H4 (cell line): Measurements from ENCODE around the gene CCDC171. TPM values are rescaled to one million over a fixed set of nuclear protein-coding genes. Genes with fewer than 3 reads are reported as not detected.
"Not testable (repeated sequence)": the region's sequence is repeated elsewhere in the genome, so short reads cannot be mapped to it uniquely, and the experiment has no call there.

Source experiments
- DNase-seq: peaks from one replicate; pipeline ENCODE4 v3.0.0-alpha.2; 2015; ENCODE audit warnings: low spot score
- total RNA-seq: library from RNA; depleted of rRNA; stranded (reverse); fragments of >200 nt; shearing (Covaris generic); gene quantifications from 2 replicates; pipeline ENCODE4 v1.2.3, GENCODE V29; 2014

The CCDC171 gene
- total RNA-seq, 1 experiment from 2014 or later, result 1.8 TPM

DNA sequence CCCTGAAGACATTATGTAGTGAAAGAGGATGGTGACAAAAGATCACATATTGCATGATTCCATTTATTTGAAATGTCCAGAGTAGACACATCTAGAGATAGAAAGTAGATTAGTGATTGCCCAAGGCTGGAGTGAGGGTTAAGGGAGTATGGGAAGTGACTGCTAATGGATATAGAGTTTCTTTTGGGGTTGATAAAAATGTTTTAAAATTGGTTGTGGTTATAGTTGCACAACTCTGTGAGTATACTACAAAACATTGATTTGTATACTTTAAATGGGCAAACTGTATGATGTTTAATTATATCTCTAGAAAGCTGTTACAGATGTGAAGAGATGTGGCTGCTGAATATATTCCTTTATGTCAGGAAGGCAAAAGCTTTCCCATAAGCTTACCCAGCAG is 202.8 kb downstream of the CCDC171 start:
- peak; percentile 36 for DNase-seq

DNA sequence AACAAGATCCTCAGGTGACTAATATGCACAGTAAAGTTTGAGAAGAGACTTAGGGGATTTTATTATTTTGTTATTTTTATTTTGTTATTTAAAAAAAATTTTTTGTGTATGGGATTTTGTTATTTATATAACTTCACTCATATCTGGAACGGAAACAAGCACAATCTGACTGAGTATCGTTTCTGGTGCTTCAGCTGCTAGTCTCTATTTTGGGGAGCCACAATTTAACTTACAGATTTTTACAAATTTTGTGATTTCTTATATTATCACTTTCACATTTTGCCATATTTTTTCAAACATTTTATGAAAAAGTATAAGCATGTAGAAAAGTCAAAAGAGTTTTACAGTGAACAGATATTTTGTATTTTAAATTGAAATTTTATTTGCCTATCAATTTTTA is 208.7 kb downstream of the CCDC171 start:
- no peak for DNase-seq

DNA sequence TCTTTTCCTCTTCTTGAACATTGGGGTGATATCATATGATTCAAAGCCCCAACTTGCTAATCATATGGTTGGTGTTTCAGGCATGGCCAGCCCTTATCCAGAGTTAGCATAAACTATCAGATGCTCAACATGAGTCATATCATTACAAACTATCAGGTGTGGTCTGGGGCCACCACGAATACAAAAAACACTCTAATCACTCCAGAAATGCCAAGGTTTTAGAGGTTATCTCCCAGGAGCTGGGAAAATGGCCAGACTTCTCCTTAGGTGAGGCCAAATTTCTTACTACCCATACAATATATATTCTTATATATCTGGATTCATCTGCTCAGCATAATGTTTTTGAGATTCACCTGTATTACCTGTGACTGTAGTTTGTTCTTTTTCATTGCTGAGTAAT is 210.5 kb downstream of the CCDC171 start:
- DNase-seq, result no peak

DNA sequence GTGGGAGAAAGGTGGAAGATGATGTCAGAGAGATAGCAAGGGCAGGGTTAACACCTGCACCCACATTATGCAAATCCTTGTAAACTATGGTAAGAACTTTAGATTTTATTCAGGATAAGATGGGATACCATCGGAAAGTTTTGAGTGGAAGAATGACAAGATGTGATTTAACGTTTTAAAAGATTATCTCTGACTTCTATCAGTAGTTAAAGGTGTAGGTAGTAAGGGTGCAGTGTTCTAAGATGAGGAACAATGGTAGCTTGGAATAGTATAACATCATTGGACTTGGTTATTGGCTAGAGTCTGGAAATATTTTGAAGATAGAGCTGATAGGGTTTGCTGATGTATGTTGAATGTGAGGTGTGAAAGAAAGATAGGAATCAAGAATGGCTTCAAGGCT is 211.3 kb downstream of the CCDC171 start:
- no peak for DNase-seq

DNA sequence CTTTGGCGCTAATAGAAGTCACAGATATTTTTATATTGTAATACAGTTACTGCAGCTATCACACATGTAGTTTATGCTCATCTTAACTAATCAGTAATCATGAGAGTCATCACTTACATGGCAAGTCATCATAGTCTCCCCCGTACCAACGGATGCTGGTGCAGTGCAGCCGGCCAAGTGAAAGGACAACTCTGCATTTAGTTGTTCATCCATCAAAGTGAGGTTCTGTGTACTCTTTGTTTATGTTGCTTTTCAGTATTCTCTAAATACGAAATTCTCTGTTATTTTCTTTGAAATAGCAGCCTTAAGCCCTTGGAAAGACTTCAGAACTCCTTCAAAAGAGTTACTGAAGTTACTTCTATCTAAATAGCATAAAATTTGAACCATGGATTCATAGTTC is 216.7 kb downstream of the CCDC171 start:
- DNase-seq, result no peak

DNA sequence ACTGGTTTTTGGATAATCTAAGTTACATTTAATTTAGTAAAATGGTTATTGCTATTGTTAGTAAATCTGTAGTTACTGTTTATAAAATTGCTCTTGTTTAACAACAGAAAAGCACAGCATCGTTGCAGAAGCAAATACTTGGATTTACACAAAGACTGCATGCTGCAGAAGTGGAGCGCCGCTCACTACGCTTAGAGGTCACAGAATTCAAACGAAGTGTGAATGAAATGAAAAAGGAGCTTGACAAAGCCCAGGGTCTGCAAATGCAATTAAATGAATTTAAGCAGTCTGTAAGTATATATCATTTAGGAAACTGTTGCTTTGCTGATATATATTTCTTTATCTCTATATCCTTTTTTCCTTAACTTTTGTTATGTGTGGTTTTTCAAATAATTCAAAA is 226.0 kb downstream of the CCDC171 start:
- no peak for DNase-seq

DNA sequence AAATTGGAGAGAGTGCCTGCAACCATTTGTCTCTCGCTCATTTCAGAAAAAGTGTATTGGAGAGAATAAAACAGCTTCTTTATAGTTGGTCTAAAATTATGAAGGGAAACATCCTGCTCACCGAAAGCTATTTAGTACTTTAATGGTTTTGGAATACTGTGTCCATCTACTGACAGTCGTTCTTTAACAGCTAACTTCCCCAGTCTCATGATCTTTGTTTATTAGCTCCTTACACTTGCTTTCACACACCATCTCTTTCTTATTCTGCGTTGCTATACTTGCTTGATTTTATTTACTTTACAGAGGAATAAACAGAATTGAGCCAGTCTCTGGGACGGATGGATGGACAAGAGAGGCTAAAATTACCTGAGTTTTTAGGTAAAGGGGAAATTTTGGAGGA is 229.3 kb downstream of the CCDC171 start:
- no peak for DNase-seq

DNA sequence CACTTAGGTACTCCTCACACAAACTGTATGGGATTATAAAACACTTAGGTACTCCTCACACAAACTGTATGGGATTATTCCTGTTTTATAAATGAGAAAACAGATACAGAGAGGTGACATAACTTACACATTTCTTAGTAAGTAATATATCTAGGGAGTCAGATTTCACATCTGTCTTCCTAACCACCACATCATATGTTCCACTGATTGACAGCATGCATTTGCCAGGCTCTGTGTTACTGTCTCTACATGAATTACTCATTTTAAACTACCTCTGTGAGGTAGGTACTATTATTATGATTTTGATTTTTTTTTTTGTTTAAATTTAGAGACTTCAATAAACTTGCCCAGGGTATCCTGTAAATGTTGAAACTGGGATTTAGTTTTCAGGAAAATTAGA is 232.7 kb downstream of the CCDC171 start:
- no peak for DNase-seq

DNA sequence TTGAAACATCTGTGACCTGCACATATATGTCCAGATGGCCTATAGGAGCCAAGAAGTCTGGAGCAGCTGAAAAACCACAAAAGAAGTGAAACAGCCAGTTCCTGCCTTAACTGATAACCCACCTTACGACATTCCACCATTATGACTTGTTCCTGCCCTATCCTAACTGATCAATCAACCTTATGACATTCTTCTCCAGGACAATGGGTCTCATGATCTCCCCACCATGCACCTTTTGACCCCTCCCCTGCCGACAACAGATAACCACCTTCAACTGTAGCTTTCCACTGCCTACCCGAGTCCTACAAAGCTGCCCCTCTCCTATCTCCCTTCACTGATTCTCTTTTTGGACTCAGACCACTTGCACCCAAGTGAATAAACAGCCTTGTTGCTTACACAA is 233.8 kb downstream of the CCDC171 start:
- no peak for DNase-seq

DNA sequence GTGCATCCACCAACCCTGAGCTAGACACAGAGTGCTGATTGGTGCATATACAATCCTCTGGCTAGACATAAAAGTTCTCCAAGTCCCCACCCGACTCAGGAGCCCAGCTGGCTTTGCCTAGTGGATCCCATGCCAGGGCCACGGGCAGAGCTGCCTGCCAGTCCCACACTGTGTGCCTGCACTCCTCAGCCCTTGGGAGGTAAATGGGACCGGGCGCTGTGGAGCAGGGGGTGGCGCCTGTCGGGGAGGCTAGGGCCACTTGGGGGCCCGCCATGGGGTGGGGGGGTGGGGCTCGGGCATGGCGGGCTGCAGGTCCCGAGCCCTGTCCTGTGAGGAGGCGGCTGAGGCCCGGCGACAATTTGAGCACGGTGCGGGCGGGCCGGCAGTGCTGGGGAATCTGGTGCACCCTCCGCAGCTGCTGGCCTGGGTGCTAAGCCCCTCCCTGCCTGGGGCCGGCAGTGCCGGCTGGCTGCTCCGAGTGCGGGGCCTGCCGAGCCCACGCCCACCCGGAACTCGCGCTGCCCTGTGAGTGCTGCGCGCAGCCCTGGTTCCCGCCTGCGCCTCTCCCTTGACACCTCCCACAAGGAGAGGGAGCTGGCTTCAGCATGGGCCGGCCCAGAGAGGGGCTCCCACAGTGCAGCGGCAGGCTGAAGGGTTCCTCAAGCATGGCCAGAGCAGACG is 257.5 kb downstream of the CCDC171 start:
- not testable (repeated sequence) for DNase-seq

DNA sequence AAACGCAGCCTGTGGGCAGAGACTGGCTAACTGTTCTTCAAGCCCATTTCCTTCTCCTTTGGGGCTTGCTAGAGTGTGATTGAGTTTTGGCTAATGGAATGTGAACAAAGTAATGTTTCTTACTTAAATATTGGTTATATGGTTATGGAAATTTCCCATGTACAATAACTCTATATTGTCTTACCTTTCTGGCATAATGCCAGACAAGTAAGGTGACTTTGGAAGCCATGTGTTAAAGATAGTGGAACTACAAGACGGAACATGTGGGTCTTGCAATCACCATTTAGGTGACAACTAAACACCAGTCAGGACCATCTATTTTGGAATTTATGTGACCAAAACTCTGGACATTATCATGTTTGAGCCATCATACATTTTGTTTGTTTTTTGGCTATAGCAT is 260.2 kb downstream of the CCDC171 start:
- DNase-seq, result no peak

DNA sequence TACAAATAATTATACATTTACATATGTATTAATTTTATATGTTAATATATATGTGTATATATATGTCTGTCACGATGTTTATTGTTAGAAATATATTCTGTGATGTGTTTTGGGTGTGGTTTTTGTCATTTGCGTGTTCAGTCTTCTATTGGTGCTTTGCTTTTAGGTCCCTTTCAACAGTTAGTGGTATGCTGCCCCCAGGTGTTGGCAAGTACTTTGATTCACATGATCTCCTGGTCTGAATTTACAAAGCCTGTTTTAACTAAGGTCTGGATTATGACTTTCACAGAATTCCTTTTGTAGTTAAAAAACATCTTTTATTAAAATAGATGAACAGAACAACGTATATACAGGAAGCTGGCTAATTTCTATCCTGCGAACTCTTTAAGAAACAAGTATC is 271.5 kb downstream of the CCDC171 start:
- DNase-seq, result peak; percentile 59

DNA sequence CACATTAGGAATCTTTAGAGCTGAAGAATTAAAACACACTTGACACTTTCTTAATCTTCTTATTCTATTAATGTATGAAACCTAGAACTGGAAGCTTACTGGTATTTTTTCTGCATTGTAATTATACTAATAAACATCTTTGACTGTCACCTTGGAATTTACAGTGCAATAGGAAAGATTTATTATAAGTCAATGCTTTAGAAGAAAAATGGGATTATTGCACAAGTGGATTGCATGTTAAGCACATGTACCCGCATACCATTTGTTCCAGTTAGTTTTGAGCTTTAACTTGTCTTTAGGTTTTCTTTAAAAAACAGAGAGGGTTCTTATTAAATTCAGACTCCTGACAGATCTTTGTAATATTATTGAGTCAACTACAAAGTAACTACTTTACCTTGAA is 278.5 kb downstream of the CCDC171 start:
- no peak for DNase-seq

DNA sequence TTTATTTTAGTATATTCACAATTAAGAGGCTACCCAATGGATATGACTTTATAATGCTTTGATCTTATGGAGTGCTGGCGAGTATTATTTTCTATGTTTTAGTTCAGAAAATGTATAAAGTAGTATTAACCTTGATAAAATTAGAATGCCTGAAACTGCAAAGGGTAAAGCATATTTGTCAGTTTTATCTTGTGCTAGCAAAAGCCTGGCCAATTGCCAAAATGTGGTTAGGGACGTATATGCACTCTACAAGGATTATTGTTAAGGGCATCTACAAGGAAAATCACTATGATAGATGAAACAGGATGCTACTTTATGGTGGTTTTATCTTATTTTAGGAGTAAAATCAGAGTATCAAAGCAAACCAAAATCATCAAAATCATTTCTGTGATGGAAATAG is 281.7 kb downstream of the CCDC171 start:
- no peak for DNase-seq

DNA sequence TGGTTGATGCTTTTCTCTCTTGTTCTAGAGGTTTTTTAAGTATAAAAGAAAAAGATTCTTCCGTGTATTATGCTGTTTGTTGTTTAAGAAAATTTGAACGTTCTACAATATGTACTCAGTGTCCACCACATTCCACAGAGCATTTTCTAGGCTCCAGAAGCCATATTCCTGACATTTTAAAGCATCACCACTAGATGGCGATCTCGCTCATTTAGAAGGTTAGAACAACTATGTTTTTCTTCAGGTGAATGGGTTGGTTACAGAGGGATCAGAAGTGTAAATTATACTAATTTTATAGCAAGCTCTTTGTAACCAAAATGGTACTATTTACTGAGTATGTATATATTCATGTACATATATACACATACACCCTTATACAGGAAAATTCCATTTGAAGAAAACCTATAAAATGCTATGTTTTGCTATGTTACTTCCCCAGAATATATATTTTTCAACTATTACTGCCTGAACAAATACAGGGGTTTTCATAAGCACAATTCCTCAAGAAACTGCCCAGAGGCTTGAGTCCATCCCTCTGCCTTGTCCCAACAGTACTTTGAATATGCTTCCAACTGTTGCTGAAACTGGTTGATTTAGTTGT is 284.3 kb downstream of the CCDC171 start:
- peak; percentile 52 for DNase-seq

DNA sequence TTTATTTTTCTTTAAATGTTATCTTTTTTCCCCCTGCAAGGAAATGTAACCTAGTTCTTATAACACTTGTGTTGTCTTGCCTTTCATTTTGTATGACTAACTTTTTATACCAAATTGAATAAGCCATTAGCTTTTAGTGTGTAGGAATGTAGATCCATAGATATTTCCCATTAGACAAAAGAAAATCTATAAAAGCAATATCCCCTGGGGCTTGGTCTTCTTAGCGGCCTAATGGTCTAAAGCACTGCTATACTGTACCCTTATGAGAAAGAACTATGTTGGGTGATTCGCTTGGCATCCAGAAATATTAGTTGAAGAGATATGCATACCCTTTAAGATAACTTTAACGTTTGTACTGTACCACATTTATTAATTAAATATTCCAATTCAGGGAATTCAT is 289.2 kb downstream of the CCDC171 start:
- no peak for DNase-seq

DNA sequence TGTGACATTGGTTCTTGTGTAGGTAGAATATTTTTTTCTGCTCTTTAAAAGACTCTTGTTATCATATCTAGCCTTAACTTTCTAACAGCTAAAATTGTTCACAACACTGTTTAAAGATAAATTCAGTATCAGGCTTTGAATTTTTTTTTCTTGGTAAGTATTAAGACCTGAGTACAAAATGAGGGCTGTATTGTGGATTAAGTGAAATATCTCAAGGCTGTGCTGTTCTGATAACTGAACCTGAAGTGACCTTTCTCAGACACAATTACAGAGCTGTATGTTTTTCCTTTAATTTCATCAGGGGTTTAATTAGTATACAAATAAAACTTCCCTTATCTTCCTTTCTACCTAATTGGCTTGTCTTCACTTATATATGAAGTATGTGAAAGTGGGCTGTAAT is 290.5 kb downstream of the CCDC171 start:
- no peak for DNase-seq

DNA sequence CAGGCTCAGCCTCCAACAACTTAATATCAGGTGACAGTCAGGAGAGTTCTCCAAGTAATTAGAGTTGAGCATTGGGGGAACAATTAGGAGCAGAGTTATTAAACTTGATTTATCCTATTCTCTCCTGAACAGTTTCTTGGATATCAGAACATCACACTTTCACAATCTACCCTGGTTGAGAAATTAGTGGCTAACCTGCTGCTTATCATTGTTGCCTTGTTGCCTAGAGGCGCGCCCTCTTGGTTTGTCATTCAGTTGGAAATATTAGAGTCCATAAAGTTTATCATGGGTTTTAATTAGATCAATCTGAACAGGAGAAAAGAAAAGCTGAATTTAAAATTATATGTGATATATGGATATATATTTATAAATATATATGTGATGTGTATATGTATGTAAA is 291.1 kb downstream of the CCDC171 start:
- DNase-seq, result no peak

DNA sequence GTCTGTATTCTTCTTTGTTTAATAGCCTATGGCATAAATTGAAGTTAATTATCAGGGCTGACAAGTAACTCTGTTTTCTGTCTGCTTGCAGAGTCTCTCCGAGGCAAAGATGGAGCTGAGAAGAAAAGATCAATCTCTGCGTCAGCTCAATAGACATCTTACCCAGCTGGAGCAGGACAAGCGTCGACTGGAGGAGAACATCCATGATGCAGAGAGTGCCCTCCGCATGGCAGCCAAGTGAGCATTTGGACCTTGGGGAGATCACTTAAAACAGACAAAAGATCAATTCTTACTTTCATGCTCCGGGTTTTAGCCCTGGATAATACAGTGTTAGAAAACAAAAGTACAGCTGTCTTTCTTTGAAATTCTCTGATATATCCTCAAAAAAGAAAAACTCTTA is 293.8 kb downstream of the CCDC171 start:
- DNase-seq, result no peak

DNA sequence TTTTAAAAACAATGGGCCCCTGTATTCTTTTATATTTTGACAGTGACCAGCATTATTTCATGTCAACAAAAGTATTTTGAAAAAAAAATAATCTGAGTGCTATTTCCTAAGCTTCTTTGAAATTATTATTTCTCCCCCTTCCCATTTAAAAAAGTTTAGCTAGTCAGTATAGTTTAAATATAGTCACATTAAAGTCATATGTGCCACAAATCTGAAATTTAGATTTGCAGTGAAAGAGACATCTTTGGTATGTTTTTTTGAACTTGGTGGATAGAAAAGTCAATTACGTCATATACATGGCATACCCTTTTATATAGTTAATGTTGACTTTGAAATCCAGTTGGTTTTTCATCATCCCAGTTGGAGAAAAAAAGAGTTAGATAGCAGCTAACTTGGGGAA is 297.0 kb downstream of the CCDC171 start:
- no peak for DNase-seq

DNA sequence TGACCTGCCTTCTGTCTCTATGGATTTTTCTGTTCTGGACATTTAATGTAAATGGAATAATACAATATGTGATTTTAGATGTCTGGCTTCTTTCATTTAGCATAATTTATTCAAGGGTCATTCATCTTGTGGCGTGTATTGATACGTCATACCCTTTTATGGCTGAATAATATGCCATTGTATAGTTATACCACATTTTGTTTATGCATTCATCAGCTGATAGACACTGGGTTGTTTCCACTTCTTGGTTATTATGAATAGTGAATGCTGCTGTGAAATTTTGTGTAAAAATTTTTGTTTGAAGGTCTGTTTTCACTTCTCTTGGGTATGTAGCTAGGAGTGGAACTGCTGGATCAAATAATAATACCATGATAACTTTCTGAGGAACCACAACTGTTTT is 298.9 kb downstream of the CCDC171 start:
- no peak for DNase-seq

DNA sequence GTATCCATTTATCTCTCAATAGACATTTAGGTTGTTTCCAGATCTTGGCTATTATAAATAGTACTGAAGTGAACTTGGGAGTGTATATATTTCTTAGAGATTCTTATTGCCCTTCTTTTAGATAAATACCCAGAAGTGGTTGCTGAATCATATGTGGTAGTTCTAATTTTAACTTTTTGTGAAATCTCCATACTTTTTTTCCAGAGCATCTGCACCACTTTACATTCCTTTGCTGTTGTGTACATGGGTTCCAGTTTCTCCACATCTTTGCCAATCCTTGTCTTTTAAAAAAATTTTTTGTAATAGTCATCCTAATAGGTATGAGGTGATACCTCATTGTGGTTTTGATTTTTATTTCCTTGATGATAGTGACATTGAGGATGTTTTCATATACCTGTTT is 303.7 kb downstream of the CCDC171 start:
- no peak for DNase-seq

DNA sequence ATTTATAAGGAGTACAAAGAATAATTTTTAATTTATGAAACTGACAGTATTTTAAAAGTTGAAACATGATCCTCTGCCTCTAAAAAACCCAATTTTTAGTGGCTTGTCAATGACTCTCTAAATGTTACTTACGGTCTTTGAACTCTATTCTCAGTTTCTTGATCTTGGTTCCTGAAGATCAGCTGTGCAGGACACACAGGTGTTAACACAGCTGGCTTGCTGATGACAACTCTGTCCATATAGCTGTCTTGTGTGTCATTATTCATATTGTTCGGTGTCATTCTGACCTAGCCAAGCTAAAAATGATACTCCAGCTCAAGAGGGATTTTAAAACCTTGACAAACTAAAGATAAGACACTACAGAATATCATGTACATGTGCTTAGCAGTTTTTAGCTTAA is 314.5 kb downstream of the CCDC171 start:
- no peak for DNase-seq

DNA sequence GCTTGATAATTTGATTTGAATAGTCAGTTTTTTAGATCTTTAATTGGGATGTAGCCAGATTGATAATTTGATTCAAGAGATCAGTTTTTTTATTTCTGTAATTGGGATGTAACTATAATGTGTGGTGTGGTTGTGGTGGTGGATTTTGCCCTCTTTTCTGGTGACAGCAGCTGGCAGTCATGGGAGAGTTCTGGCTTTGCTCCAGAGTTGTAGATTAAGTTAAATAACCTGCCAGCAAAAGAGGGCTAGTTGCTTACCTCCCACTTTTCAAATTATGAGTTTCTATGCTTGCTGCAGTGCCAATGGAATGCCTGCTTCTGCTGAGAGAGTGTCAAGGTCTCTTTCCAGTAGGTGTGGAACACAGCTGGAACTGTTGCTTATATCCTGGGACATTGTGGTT is 315.1 kb downstream of the CCDC171 start:
- no peak for DNase-seq
